Hepatocyte (in vitro differentiated cells): ENCODE results near the gene MTA1.

ENCODE experiments used
- EZH2 ChIP-seq: fragments of 200-600 bp; sonication (generic); IDR thresholded peaks from 2 replicates; pipeline ENCODE4 v1.6.1; 2016; ENCODE audit warnings: antibody characterized with exemption, mild to moderate bottlenecking, borderline replicate concordance
- EZH2phosphoT487 ChIP-seq: fragments of 200-600 bp; sonication (generic); IDR thresholded peaks from one replicate; pipeline ENCODE4 v1.6.1; 2018; ENCODE audit warnings: antibody characterized with exemption, mild to moderate bottlenecking, low read depth, moderate library complexity; ENCODE audit not compliant: unreplicated experiment, severe bottlenecking
- TF ChIP-seq, protein P1 (sequence below): fragments of 200-600 bp; sonication (generic); IDR thresholded peaks from 2 replicates; pipeline ENCODE4 v1.5.1; 2016; ENCODE audit warnings: antibody characterized with exemption, mild to moderate bottlenecking; ENCODE audit not compliant: poor library complexity

DNA sequence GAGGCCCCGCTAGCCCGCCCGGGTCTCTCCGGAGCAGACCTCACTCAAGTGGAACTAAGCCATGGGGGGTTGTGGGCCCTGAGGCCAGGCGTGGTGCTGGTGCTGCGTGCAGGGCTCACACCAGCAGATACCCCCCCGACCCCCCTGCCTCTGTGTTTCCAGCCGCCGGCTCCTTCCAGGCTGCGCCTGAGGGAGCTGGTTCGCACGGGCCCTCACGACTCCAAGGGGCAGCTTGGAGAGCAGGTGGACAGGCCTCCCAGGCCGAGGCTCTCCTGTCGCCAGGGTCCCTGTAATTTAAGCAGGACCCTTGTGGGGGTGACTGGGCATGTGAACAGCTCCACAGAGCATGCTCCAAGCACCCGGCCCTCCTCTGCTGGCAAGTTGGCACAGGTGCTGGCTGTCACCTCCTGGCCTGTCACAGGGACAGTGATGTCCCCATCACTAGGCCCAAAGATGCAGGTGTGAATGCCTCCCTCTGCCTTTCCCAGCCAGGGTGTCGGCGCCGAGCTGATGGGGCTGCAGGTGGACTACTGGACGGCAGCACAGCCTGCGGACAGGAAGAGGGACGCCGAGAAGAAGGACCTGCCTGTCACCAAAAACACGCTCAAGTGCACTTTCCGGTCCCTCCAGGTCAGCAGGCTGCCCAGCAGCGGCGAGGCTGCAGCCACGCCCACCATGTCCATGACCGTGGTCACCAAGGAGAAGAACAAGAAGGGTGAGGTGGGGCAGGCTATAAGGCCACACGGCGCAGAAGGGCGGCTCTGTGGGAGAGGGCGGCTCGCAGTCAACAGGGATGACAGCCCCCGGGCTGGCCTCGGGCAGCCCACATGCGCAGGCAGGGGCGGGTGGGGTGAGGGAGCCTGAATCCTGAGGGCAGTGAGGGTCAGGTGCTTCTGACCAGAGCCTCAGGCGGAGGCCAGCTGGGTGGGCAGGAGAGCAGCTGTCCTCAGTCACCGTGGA, 27.2 kb upstream of the MTA1 start:
- no peak for TF ChIP-seq EZH2
- TF ChIP-seq, protein P1, sequence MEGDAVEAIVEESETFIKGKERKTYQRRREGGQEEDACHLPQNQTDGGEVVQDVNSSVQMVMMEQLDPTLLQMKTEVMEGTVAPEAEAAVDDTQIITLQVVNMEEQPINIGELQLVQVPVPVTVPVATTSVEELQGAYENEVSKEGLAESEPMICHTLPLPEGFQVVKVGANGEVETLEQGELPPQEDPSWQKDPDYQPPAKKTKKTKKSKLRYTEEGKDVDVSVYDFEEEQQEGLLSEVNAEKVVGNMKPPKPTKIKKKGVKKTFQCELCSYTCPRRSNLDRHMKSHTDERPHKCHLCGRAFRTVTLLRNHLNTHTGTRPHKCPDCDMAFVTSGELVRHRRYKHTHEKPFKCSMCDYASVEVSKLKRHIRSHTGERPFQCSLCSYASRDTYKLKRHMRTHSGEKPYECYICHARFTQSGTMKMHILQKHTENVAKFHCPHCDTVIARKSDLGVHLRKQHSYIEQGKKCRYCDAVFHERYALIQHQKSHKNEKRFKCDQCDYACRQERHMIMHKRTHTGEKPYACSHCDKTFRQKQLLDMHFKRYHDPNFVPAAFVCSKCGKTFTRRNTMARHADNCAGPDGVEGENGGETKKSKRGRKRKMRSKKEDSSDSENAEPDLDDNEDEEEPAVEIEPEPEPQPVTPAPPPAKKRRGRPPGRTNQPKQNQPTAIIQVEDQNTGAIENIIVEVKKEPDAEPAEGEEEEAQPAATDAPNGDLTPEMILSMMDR = no peak
- TF ChIP-seq EZH2phosphoT487 = no peak
